Glutamatergic neuron (in vitro differentiated cells): ENCODE results near the gene MYOG. TPM values are rescaled to one million over a fixed set of nuclear protein-coding genes. Genes with fewer than 3 reads are reported as not detected.

Experiments
- DNase-seq: peaks from one replicate; pipeline ENCODE4 v3.0.0; 2022
- H3K27ac Mint-ChIP-seq: one replicate; pipeline ENCODE4 v1.8.0; 2020; ENCODE audit warnings: mild to moderate bottlenecking, mixed read lengths, inconsistent platforms; ENCODE audit not compliant: unreplicated experiment
- H3K27me3 Mint-ChIP-seq: one replicate; pipeline ENCODE4 v1.8.0; 2020; ENCODE audit warnings: mild to moderate bottlenecking, moderate library complexity, mixed read lengths, inconsistent platforms; ENCODE audit not compliant: unreplicated experiment
- H3K36me3 Mint-ChIP-seq: one replicate; pipeline ENCODE4 v1.8.0; 2020; ENCODE audit warnings: mild to moderate bottlenecking, mixed read lengths, inconsistent platforms; ENCODE audit not compliant: unreplicated experiment
- H3K4me1 Mint-ChIP-seq: one replicate; pipeline ENCODE4 v1.8.0; 2020; ENCODE audit warnings: mild to moderate bottlenecking, low read depth, mixed read lengths, inconsistent platforms; ENCODE audit not compliant: unreplicated experiment
- H3K4me3 Mint-ChIP-seq: one replicate; pipeline ENCODE4 v1.8.0; 2020; ENCODE audit warnings: mild to moderate bottlenecking, mixed read lengths, inconsistent platforms; ENCODE audit not compliant: unreplicated experiment
- H3K9me3 Mint-ChIP-seq: one replicate; pipeline ENCODE4 v1.8.0; 2020; ENCODE audit warnings: mild to moderate bottlenecking, moderate library complexity, mixed read lengths, inconsistent platforms; ENCODE audit not compliant: unreplicated experiment
- CTCF ChIP-seq: fragments of 200-600 bp; sonication (generic); IDR thresholded peaks from one replicate; pipeline ENCODE4 v1.5.0; 2021; ENCODE audit not compliant: partially characterized antibody, unreplicated experiment
- total RNA-seq: library from RNA; stranded (reverse); fragmentation: NEBNext Ultra II Directional; extraction: Animal tissue kit (Norgen Biotek cat#: 25700); gene quantifications from one replicate; pipeline ENCODE4 v1.2.1, GENCODE V29; 2021; ENCODE audit not compliant: unreplicated experiment

MYOG gene
- total RNA-seq, 1 donor from 2014 or later: not detected

GRCh38 chr1:203033287-203033686 is 52.5 kb downstream of the MYOG start:
- no peak for DNase-seq
- Mint-ChIP-seq H3K27ac (no peak overlapping the region), H3K4me3 (no peak overlapping the region), H3K27me3 (peaks cover 8% of the 10 kb centered on the region), H3K9me3 (peaks cover 11% of the 10 kb centered on the region), H3K36me3 (peaks cover 4% of the 10 kb centered on the region), H3K4me1 (peaks cover 64% of the 10 kb centered on the region)
- TF ChIP-seq CTCF: no peak

Other genes starting within 250 kb of the MYOG start
- gene RABIF, start 196.9 kb downstream of the MYOG start, total RNA-seq: 16.4 TPM
- 30.9 TPM for gene KLHL12, start 158.8 kb downstream of the MYOG start, total RNA-seq
- 48.4 TPM for gene ADIPOR1, start 127.7 kb downstream of the MYOG start, total RNA-seq
- gene CYB5R1, start 118.8 kb downstream of the MYOG start, total RNA-seq: 89.1 TPM
- gene TMEM183A, start 78.6 kb downstream of the MYOG start, total RNA-seq: 61.5 TPM
- 74.7 TPM for gene PPFIA4, start 59.5 kb downstream of the MYOG start, total RNA-seq
- 1.2 TPM for gene ADORA1, start 41.7 kb upstream of the MYOG start, total RNA-seq
- gene MYBPH, start 89.8 kb upstream of the MYOG start, total RNA-seq: not detected
- gene CHI3L1, start 100.7 kb upstream of the MYOG start, total RNA-seq: not detected
- 0.10 TPM for gene CHIT1, start 143.7 kb upstream of the MYOG start, total RNA-seq
- gene BTG2, start 219.5 kb upstream of the MYOG start, total RNA-seq: 88.6 TPM